Motor neuron (in vitro differentiated cells): ENCODE measurements around the gene PLEKHD1. TPM values are rescaled to one million over a fixed set of nuclear protein-coding genes. Genes with fewer than 3 reads are reported as not detected.
A peak's percentile ranks its signal among the peaks of the same experiment; 100 is the strongest.

Source experiments
- ATAC-seq, 8 experiments: fragments of 200-7000 bp; cut with Tn5 transposase; replicated peaks in 6 of 8; 2 replicates each; pipeline ENCODE4 v1.8.0; 2021; ENCODE audit warnings: mild to moderate bottlenecking in 8 of 8, moderate library complexity in 8 of 8
- H3K27ac ChIP-seq, 2 donors: fragments of 250-450 bp; sonication (Bioruptor Pico); 2 replicates each; pipeline ENCODE4 v1.9.0; 2021; ENCODE audit warnings: antibody characterized with exemption in 2 of 2, mild to moderate bottlenecking in 2 of 2, moderate library complexity in 1 of 2
- H3K4me1 ChIP-seq, 2 donors: fragments of 250-450 bp; sonication (Bioruptor Pico); replicated peaks in 1 of 2; 2 replicates each; pipeline ENCODE4 v1.6.1; 2021; ENCODE audit warnings: antibody characterized with exemption in 2 of 2, mild to moderate bottlenecking in 2 of 2, moderate library complexity in 1 of 2
- H3K4me3 ChIP-seq, 5 donors: fragments of 250-450 bp; sonication (Bioruptor Pico); 2 replicates each; pipeline ENCODE4 v1.9.0; 2021; ENCODE audit warnings: antibody characterized with exemption in 5 of 5, mild to moderate bottlenecking in 5 of 5, moderate library complexity in 4 of 5
- WGBS, 10 experiments: fragments of 450-650 bp; shearing (Covaris generic); methylation state at CpG; one replicate each; pipeline ENCODE4 v1.0.0; 2022; 5-methylcytosine and 5-hydroxymethylcytosine counted together
- in situ Hi-C, 9 experiments: fragments of 400-800 bp; cut with MboI; loops; one replicate each; pipeline ENCODE4 v1.15.0; 2021; ENCODE audit warnings: low sequenced_read_pairs in 9 of 9, low pct_unique_long_range_greater_than_20kb in 2 of 9; ENCODE audit not compliant: unreplicated experiment in 9 of 9
- total RNA-seq, 8 experiments: library from RNA; unstranded; fragments of 300-600 nt; gene quantifications; 2 replicates each; pipeline versions ENCODE4 v1.2.3 to v1.2.4, GENCODE V29; 2022

PLEKHD1 gene
- total RNA-seq, 8 experiments from 2014 or later, result 0.13 to 1.2 (median 0.42) TPM

- H3K27ac ChIP-seq, result no peak overlapping the region
- 60 to 100% (median 86%) methylated on average over 1 to 2 of the region's 3 CpGs; no CpG with 5 or more reads in 5 of the 10 experiments for WGBS, 10 experiments
- ATAC-seq, result no peak
- no peak overlapping the region for H3K4me3 ChIP-seq
- in situ Hi-C loops, result no loop called here
- H3K4me1 ChIP-seq, result no peaks in the 10 kb centered on the region
Observed at GRCh38 chr14:69529563-69529962, 45.0 kb downstream of the PLEKHD1 start.

DNA sequence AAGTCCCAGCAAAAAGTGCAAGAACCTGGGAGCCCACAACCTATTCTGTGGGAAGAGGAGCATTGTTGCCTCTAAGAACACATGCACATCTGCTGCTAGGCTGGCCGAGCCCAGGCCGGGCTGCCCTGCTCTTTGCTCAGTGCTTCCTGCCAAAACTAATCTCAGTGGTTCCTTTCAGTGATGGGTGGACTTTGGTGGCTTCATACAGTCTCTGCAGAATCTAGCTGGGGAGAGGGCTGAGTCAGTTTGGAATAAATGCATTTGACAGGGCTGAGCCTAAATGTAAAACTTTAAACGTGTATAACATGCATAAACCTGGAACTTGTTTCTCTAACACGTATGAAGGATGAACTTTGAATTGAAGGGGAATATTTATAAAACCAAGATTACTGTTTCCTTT lies 45.6 kb downstream of the PLEKHD1 start:
- in situ Hi-C loops, result no loop called here
- ATAC-seq, result peak in 3 of 8 experiments; percentile 29 to 69 (median 54)
- H3K4me1 ChIP-seq, result no peaks in the 10 kb centered on the region
- 0 to 80% (median 62%) methylated on average over 1 to 4 of the region's 4 CpGs for WGBS, 10 experiments
- no peak overlapping the region for H3K27ac ChIP-seq
- no peak overlapping the region for H3K4me3 ChIP-seq

DNA sequence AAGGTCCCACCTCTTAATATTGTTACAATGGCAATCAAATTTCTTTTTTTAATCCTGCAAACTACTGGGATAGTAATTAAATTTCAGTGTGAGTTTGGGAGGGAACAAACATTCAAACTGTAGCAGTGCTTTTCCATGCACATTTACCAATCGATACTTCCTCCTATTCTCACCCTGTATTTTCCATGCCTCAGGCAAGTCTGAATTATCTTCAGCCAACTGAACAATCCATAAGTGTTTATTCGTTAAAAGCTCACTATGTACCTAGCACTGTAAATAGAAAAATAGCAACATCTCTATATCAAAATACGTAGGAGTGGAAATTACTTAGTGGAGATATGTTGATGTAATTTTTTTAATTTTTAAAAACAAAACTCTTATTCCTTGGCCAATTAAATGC lies 46.6 kb downstream of the PLEKHD1 start:
- peak in 1 of 8 experiments; percentile 14 for ATAC-seq
- no peak overlapping the region for H3K27ac ChIP-seq
- H3K4me3 ChIP-seq, result no peak overlapping the region
- in situ Hi-C loops, result no loop called here
- no peaks in the 10 kb centered on the region for H3K4me1 ChIP-seq
- 8 to 94% (median 72%) methylated on average over 1 to 3 of the region's 3 CpGs; no CpG with 5 or more reads in 2 of the 10 experiments for WGBS, 10 experiments

DNA sequence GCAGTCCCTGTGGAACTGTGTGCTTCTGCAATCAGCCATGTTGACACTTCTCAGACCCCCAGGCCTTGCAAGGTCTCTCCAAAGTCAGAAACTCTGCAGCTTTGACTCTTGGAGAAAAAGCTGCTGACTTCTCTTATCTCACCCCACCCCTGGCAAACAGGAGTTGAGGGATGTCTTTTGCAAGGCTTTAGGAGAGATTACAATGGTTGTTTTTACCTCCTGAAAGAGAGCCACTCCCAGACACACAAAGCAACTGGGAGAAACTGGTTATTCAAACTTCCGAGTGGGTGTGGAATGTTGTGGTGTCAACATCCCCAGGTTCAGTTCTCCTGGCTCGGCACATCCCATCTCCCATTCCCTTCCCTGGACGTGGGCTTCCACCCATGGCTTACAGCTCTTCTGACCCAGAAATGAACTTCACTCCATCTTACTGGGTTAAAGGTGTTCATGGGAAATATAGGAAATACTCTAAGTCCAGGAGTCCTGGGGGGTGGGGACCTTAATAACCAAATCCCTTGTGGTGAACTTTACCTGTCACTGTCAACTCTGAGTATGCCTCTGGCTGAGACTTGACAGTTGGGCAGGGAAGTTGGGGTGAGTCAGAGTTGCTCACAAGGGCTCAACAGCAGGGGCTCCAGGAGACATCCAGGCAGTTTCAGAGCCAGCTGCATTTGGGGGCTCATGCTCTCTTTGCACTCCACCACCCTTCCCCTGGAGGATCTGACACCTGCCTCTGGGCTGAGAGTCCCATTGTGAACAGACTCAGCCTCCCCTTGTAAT lies 48.2 kb downstream of the PLEKHD1 start:
- Histone ChIP-seq H3K4me3 (no peak overlapping the region), H3K4me1 (no peaks in the 10 kb centered on the region), H3K27ac (no peak overlapping the region)
- ATAC-seq, result peak in 2 of 8 experiments; percentile 8 to 42
- WGBS, 10 experiments, result 17 to 88% (median 46%) methylated on average over 1 to 2 of the region's 3 CpGs; no CpG with 5 or more reads in 4 of the 10 experiments
- in situ Hi-C loops, result no loop called here

GRCh38 chr14:69535230-69535848 lies 50.8 kb downstream of the PLEKHD1 start:
- WGBS, 10 experiments, result 0 to 4% (median 0%) methylated on average over 2 to 4 of the region's 4 CpGs; no CpG with 5 or more reads in 3 of the 10 experiments
- Histone ChIP-seq H3K4me3 (no peak overlapping the region), H3K4me1 (no peaks in the 10 kb centered on the region), H3K27ac (no peak overlapping the region)
- in situ Hi-C loops, result no loop called here
- ATAC-seq, result peak; percentile 47 to 96 (median 84)

GRCh38 chr14:69536971-69537370 lies 52.4 kb downstream of the PLEKHD1 start:
- in situ Hi-C loops, result no loop called here
- H3K27ac ChIP-seq, result no peak overlapping the region
- H3K4me1 ChIP-seq, result no peaks in the 10 kb centered on the region
- no peak for ATAC-seq
- H3K4me3 ChIP-seq, result no peak overlapping the region

DNA sequence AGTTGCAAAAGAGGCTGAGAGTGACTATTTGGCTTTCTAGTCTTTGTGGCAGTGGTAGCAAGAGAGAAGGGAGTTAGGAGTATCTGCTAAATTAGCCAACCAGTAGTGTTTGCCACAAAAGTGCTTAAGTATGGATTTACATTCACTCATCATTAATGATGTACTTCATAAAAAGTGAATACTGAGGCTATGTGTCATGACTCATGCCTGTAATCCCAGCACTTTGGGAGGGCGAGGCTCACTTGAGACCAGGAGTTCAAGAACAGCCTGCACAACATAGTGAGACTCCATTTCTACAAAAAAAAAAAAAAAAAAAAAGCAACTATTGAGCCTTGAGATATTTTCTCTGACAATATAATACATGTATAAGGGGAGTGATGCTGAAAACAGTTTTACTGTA lies 53.4 kb downstream of the PLEKHD1 start:
- Histone ChIP-seq H3K4me3 (no peak overlapping the region), H3K27ac (no peak overlapping the region), H3K4me1 (peaks cover 5 to 7% of the 10 kb centered on the region in 2 donors)
- WGBS, 10 experiments, result 67 to 92% (median 73%) methylated on average over 1 of the region's 1 CpG; no CpG with 5 or more reads in 5 of the 10 experiments
- peak in 2 of 8 experiments; percentile 55 to 75 for ATAC-seq
- in situ Hi-C loops, result no loop called here

DNA sequence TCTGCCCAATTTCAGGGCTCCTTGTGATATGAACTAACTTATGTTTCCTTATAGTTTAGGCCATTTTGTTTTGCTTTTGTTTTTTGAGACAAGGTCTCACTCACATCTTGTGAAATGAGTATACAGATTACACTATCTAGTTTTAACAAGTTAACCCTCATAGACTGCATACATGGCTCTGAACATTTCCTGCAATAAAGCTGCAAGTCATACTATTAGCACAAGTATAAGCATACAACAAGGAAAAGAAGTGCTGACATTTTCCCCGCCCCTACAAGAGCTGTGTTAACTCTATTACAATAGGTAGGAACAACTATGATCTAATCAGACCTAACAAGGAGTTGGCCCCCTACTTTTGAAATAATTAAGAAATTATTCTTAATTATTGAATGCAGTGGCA lies 54.2 kb downstream of the PLEKHD1 start:
- Histone ChIP-seq H3K4me1 (peaks cover 14 to 16% of the 10 kb centered on the region in 2 donors), H3K27ac (no peak overlapping the region), H3K4me3 (no peak overlapping the region)
- in situ Hi-C loops, result no loop called here
- 57 to 100% (median 100%) methylated on average over 1 of the region's 1 CpG; no CpG with 5 or more reads in 5 of the 10 experiments for WGBS, 10 experiments
- no peak for ATAC-seq

DNA sequence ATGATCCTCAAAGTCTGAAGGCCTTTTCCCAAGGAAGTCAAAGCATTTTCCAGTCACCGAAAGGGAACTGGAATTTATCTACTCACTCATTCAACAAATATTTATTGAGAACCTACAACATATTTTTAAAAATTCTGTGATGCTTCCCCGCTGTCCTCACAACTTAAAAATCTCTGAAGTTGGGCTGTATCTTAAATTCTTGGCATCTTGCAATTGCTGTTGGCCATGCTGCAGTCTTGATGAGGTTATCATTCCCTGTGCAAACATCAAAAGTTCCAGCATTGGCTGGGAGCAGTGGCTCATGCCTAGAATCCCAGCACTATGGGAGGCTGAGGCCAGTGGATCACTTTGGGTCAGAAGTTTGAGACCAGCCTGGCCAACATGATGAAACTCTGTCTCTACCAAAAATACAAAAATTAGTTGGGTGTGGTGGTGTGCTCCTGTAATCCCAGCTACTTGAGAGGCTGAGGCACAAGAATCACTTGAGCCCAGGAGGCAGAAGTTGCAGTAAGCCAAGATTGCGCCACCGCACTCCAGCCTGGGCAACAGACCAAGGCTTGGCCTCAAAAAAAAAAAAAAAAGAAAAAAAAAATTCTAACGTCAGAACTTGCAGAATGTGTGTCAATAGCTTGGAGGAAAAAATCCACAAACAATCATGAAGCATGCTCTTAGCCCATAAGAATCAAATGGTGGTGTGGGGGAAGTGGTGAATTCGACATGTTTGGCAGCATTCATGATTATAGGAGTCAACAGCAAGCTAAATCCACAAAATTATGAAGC lies 55.3 kb downstream of the PLEKHD1 start:
- H3K27ac ChIP-seq, result no peak overlapping the region
- in situ Hi-C loops, result no loop called here
- H3K4me1 ChIP-seq, result peaks cover 21 to 22% of the 10 kb centered on the region in 2 donors
- no peak for ATAC-seq
- no peak overlapping the region for H3K4me3 ChIP-seq
- WGBS, 10 experiments, result 41 to 97% (median 71%) methylated on average over 3 to 6 of the region's 6 CpGs

DNA sequence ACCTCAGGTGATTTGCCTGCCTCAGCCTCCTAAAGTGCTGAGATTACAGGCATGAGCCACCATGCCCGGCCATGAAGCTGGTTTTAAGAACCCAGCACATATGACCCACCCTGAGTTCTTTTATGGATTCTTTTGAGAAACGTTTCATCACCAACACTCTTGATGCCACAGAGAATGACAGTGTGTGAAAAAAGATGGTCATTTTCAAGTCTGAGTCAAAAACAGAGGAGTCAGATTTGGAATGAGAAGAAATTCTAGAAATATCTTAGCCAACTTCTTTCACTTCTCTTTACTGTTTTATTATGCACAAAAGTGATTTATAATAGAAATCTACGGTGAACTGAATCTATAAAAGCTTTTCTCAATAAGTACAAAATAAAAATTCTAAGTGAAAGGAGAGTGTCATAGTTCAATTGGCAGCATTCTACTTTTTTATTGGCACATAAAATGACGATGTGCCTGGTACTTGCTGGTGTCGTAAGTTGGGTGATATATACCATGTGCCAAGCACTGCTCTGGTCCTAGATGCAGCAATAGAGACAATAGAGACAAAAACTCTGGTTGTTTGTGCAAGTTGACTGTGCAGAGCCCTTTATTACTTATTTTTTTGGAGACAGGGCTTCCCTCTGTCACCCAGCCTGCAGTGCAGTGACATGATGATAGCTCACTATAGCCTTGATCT lies 56.3 kb downstream of the PLEKHD1 start:
- Histone ChIP-seq H3K4me1 (peaks cover 21 to 22% of the 10 kb centered on the region in 2 donors), H3K27ac (no peak overlapping the region), H3K4me3 (no peak overlapping the region)
- no peak for ATAC-seq
- in situ Hi-C loops, result no loop called here
- 0 to 87% (median 78%) methylated on average over 1 to 5 of the region's 5 CpGs; no CpG with 5 or more reads in 1 of the 10 experiments for WGBS, 10 experiments

GRCh38 chr14:69542311-69542710 lies 57.8 kb downstream of the PLEKHD1 start:
- peaks cover 22 to 24% of the 10 kb centered on the region in 2 donors for H3K4me1 ChIP-seq
- in situ Hi-C loops, result no loop called here
- no peak overlapping the region for H3K4me3 ChIP-seq
- H3K27ac ChIP-seq, result no peak overlapping the region
- 33 to 79% (median 51%) methylated on average over 1 to 2 of the region's 2 CpGs; no CpG with 5 or more reads in 4 of the 10 experiments for WGBS, 10 experiments
- ATAC-seq, result no peak

DNA sequence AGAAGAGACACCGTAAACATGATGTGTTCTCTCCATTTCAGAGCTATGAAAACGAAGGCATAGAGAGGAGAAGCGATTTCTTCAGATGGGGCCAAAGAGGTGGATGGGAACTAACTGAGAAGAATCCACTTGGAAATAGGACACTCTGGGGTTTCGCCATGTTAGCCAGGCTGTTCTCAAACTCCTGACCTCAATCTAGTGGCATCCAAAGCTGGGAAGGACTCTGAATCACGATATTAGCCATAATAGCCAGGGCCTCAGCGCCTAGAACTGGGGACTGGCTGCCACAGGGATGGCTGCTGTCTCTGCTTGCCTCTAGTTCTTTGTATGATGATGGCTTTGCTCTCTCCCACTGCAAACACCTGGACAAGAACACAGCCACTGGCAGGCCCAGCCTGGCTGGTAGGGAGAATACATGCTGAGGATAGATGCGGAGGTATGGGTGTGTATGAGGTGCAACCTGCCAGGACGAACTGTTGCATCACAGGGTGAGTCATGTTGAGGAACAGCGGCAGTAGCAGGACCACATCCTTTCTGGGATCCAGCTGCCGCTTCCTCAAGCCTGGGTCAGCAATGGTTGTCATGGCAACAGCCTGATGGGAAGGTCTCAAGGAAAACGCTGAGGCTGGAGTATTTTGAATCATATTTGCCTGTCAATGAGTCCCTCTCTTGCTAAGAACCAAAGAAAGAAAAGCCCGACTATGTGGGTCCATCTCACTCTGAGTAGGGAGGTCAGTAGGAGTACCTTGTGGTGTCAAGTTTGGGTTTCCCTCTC lies 59.0 kb downstream of the PLEKHD1 start:
- ATAC-seq, result peak in 7 of 8 experiments; percentile 22 to 88 (median 79)
- Histone ChIP-seq H3K4me1 (peaks cover 25 to 28% of the 10 kb centered on the region in 2 donors), H3K27ac (peak overlapping the region; percentile 80 to 87), H3K4me3 (no peak overlapping the region)
- in situ Hi-C loops, result no loop called here
- 23 to 64% (median 45%) methylated on average over 3 to 6 of the region's 12 CpGs; no CpG with 5 or more reads in 1 of the 10 experiments for WGBS, 10 experiments
